SK-N-SH (cell line): Measurements from ENCODE around the gene DPF1. TPM values are rescaled to one million over a fixed set of nuclear protein-coding genes. Genes with fewer than 3 reads are reported as not detected.

Experiments used
- CTCF ChIA-PET: fragments of 300-600, 350-600 bp; formaldehyde crosslinking; extraction: SDS; loops from one replicate; lab custom pipeline; 2021; lab: Yijun Ruan, JAX
- POLR2A ChIA-PET: fragments of 350-600 bp; sonication (Branson Sonifier 250); formaldehyde crosslinking; extraction: SDS; loops from one replicate; lab custom pipeline; 2020; ENCODE audit warnings: antibody characterized with exemption, inconsistent platforms; lab: Yijun Ruan, JAX
- DNase-seq: peaks from one replicate; pipeline ENCODE4 v3.0.0; 2012
- H2AFZ ChIP-seq: fragments of 200-600 bp; sonication (generic); 2 replicates; pipeline ENCODE4 v1.8.1; 2016; ENCODE audit warnings: antibody characterized with exemption, mild to moderate bottlenecking, low read depth
- H3F3A ChIP-seq: fragments of 200-600 bp; sonication (generic); replicated peaks from 2 replicates; pipeline ENCODE3; 2016; ENCODE audit warnings: antibody characterized with exemption, mild to moderate bottlenecking; ENCODE audit not compliant: insufficient read depth
- H3K27ac ChIP-seq, 2 experiments: fragments of 200-500 bp in 1 of 2; fragments of 200-600 bp in 1 of 2; sonication (Bioruptor generic) in 1 of 2; sonication (generic), shearing (Covaris generic) in 1 of 2; 2 replicates each; pipeline versions ENCODE4 v1.5.1 to v1.6.1; 2014 to 2016; ENCODE audit warnings: low read depth in 2 of 2, inconsistent platforms in 1 of 2, low read length in 1 of 2, mild to moderate bottlenecking in 1 of 2, mixed read lengths in 1 of 2
- H3K27me3 ChIP-seq: fragments of 200-600 bp; sonication (generic), shearing (Covaris generic); 2 replicates; pipeline ENCODE4 v1.6.1; 2016; ENCODE audit warnings: mixed run types; ENCODE audit not compliant: insufficient read depth
- H3K36me3 ChIP-seq, 2 experiments: fragments of 200-500 bp in 1 of 2; fragments of 200-600 bp in 1 of 2; sonication (Bioruptor generic) in 1 of 2; sonication (generic) in 1 of 2; replicated peaks in 1 of 2; 2 replicates each; pipeline versions ENCODE3 to v1.5.1; 2014 to 2016; ENCODE audit warnings: low read length in 1 of 2, mild to moderate bottlenecking in 1 of 2; ENCODE audit not compliant: insufficient read depth in 2 of 2, control insufficient read depth in 1 of 2
- H3K4me1 ChIP-seq, 2 experiments: fragments of 200-500 bp in 1 of 2; fragments of 200-600 bp in 1 of 2; sonication (Bioruptor generic) in 1 of 2; sonication (generic), shearing (Covaris generic) in 1 of 2; 2 replicates each; pipeline versions ENCODE4 v1.5.1 to v1.6.1; 2014 to 2016; ENCODE audit warnings: low read depth in 1 of 2, low read length in 1 of 2, mixed run types in 1 of 2; ENCODE audit not compliant: insufficient read depth in 2 of 2, control insufficient read depth in 1 of 2
- H3K4me2 ChIP-seq: fragments of 200-600 bp; sonication (generic), shearing (Covaris generic); 2 replicates; pipeline ENCODE4 v1.6.1; 2017; ENCODE audit warnings: mixed run types
- H3K4me3 ChIP-seq, 2 experiments: fragments of 200-500 bp in 1 of 2; fragments of 200-600 bp in 1 of 2; sonication (Bioruptor generic) in 1 of 2; sonication (generic), shearing (Covaris generic) in 1 of 2; 2 replicates each; pipeline versions ENCODE4 v1.5.1 to v1.8.1; 2014 to 2016; ENCODE audit warnings: low read depth in 2 of 2, inconsistent platforms in 1 of 2, low read length in 1 of 2, mild to moderate bottlenecking in 1 of 2, mixed read lengths in 1 of 2, moderate library complexity in 1 of 2
- H3K79me2 ChIP-seq: fragments of 200-600 bp; sonication (generic); 2 replicates; pipeline ENCODE4 v1.8.1; 2017; ENCODE audit warnings: mild to moderate bottlenecking; ENCODE audit not compliant: insufficient read depth
- H3K9ac ChIP-seq: fragments of 200-600 bp; sonication (generic); 2 replicates; pipeline ENCODE4 v1.6.1; 2017; ENCODE audit warnings: mixed run types
- H3K9me2 ChIP-seq: fragments of 200-600 bp; sonication (generic); 2 replicates; pipeline ENCODE4 v1.6.1; 2017; ENCODE audit warnings: mixed run types
- H3K9me3 ChIP-seq: fragments of 200-600 bp; sonication (generic); 2 replicates; pipeline ENCODE4 v1.6.1; 2017; ENCODE audit warnings: mixed run types, mild to moderate bottlenecking, moderate library complexity
- H4K20me1 ChIP-seq: fragments of 200-600 bp; sonication (generic); 2 replicates; pipeline ENCODE4 v1.6.1; 2017; ENCODE audit warnings: mild to moderate bottlenecking, mixed run types; ENCODE audit not compliant: insufficient read depth
- CHD2 ChIP-seq: fragments of 150-350 bp; IDR thresholded peaks from 2 replicates; pipeline ENCODE4 v1.6.1; 2018; ENCODE audit warnings: low read length; ENCODE audit not compliant: partially characterized antibody
- EP300 ChIP-seq, 2 experiments: IDR thresholded peaks; 2 replicates each; pipeline versions ENCODE4 v1.4.0 to v1.6.1; 2012; ENCODE audit warnings: borderline replicate concordance in 1 of 2, low read depth in 1 of 2, low read length in 1 of 2
- FOSL2 ChIP-seq: IDR thresholded peaks from 2 replicates; pipeline ENCODE4 v1.4.0; 2012; ENCODE audit warnings: low read depth, mild to moderate bottlenecking, moderate library complexity, borderline replicate concordance
- FOXJ3 ChIP-seq: sonication (generic); formaldehyde crosslinking; IDR thresholded peaks from 2 replicates; pipeline ENCODE4 v1.5.1; 2020; ENCODE audit warnings: mild to moderate bottlenecking, missing genetic modification reagents
- FOXM1 ChIP-seq: IDR thresholded peaks from 2 replicates; pipeline ENCODE4 v1.4.0; 2012; ENCODE audit warnings: low read depth, mild to moderate bottlenecking
- GABPA ChIP-seq: IDR thresholded peaks from 2 replicates; pipeline ENCODE4 v1.4.0; 2012; ENCODE audit warnings: low read depth, mild to moderate bottlenecking
- NFIC ChIP-seq: IDR thresholded peaks from 2 replicates; pipeline ENCODE4 v1.4.0; 2012; ENCODE audit warnings: borderline replicate concordance
- PBX3 ChIP-seq: IDR thresholded peaks from 2 replicates; pipeline ENCODE4; 2012
- POLR2AphosphoS5 ChIP-seq: IDR thresholded peaks from 2 replicates; pipeline ENCODE4 v1.6.1; 2012; ENCODE audit warnings: low read depth, low read length
- RCOR1 ChIP-seq: fragments of 150-350 bp; IDR thresholded peaks from 2 replicates; pipeline ENCODE4 v1.6.1; 2017; ENCODE audit warnings: antibody characterized with exemption, low read length
- REST ChIP-seq: IDR thresholded peaks from 2 replicates; pipeline ENCODE4 v1.6.1; 2012; ENCODE audit warnings: mild to moderate bottlenecking, low read depth, low read length, moderate library complexity
- SIN3A ChIP-seq: IDR thresholded peaks from 2 replicates; pipeline ENCODE4 v1.6.1; 2012; ENCODE audit warnings: low read depth, mild to moderate bottlenecking, low read length, moderate library complexity, borderline replicate concordance
- TAF1 ChIP-seq: IDR thresholded peaks from 2 replicates; pipeline ENCODE4 v1.6.1; 2012; ENCODE audit warnings: low read depth, mild to moderate bottlenecking, low read length, moderate library complexity, borderline replicate concordance
- TEAD4 ChIP-seq: IDR thresholded peaks from 2 replicates; pipeline ENCODE4 v1.4.0; 2012; ENCODE audit warnings: mild to moderate bottlenecking, borderline replicate concordance; ENCODE audit not compliant: insufficient read depth
- YY1 ChIP-seq: IDR thresholded peaks from 2 replicates; pipeline ENCODE4 v1.4.0; 2012; ENCODE audit warnings: low read depth, mild to moderate bottlenecking
- WGBS: methylation state at CpG from one replicate; pipeline ENCODE4 v1.1.6; 2017; ENCODE audit warnings: low lambda C conversion rate; 5-methylcytosine and 5-hydroxymethylcytosine counted together
- polyA plus RNA-seq, 3 experiments: library from polyadenylated mRNA; depleted of rRNA; stranded (reverse); fragments of >200 nt; gene quantifications; 2 replicates each; pipeline ENCODE4 v1.2.3, GENCODE V29; 2012
- TF ChIP-seq, protein P1 (sequence below): fragments of 150-350 bp; IDR thresholded peaks from 2 replicates; pipeline ENCODE4 v1.6.1; 2016; ENCODE audit warnings: mild to moderate bottlenecking, low read depth, low read length
- TF ChIP-seq, protein P2 (sequence below): fragments of 200-600 bp; sonication (generic); IDR thresholded peaks from 2 replicates; pipeline ENCODE4 v1.6.1; 2017; ENCODE audit warnings: antibody characterized with exemption, mild to moderate bottlenecking, moderate library complexity
- TF ChIP-seq, protein P3 (sequence below): IDR thresholded peaks from 2 replicates; pipeline ENCODE4 v1.4.0; 2012; ENCODE audit warnings: low read depth, borderline replicate concordance

Gene DPF1
- polyA plus RNA-seq, 1 of the 3 experiments (the other 2 are of a cell fraction) = 4.8 TPM

GRCh38 chr19:38208571-38208970, 15.5 kb downstream of the DPF1 start:
- TF ChIP-seq FOSL2 = no peak
- no peak for TF ChIP-seq SIN3A
- TF ChIP-seq FOXJ3 (CRISPR knock-in tag) = no peak
- no peak for TF ChIP-seq EP300 (IDR thresholded peaks at IDR 0.05; ENCODE audit: borderline replicate concordance in 1 of 2, low read depth in 1 of 2, low read length in 1 of 2)
- TF ChIP-seq, protein P1, sequence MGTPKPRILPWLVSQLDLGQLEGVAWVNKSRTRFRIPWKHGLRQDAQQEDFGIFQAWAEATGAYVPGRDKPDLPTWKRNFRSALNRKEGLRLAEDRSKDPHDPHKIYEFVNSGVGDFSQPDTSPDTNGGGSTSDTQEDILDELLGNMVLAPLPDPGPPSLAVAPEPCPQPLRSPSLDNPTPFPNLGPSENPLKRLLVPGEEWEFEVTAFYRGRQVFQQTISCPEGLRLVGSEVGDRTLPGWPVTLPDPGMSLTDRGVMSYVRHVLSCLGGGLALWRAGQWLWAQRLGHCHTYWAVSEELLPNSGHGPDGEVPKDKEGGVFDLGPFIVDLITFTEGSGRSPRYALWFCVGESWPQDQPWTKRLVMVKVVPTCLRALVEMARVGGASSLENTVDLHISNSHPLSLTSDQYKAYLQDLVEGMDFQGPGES = no peak
- no peak for TF ChIP-seq PBX3
- no peak for TF ChIP-seq TEAD4
- no peak for TF ChIP-seq CHD2
- TF ChIP-seq FOXM1 = no peak
- no peak for TF ChIP-seq GABPA
- no peak for TF ChIP-seq REST
- TF ChIP-seq NFIC = no peak
- no peak for TF ChIP-seq POLR2AphosphoS5
- TF ChIP-seq, protein P2, sequence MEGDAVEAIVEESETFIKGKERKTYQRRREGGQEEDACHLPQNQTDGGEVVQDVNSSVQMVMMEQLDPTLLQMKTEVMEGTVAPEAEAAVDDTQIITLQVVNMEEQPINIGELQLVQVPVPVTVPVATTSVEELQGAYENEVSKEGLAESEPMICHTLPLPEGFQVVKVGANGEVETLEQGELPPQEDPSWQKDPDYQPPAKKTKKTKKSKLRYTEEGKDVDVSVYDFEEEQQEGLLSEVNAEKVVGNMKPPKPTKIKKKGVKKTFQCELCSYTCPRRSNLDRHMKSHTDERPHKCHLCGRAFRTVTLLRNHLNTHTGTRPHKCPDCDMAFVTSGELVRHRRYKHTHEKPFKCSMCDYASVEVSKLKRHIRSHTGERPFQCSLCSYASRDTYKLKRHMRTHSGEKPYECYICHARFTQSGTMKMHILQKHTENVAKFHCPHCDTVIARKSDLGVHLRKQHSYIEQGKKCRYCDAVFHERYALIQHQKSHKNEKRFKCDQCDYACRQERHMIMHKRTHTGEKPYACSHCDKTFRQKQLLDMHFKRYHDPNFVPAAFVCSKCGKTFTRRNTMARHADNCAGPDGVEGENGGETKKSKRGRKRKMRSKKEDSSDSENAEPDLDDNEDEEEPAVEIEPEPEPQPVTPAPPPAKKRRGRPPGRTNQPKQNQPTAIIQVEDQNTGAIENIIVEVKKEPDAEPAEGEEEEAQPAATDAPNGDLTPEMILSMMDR = no peak
- TF ChIP-seq RCOR1 = no peak
- TF ChIP-seq, protein P3, sequence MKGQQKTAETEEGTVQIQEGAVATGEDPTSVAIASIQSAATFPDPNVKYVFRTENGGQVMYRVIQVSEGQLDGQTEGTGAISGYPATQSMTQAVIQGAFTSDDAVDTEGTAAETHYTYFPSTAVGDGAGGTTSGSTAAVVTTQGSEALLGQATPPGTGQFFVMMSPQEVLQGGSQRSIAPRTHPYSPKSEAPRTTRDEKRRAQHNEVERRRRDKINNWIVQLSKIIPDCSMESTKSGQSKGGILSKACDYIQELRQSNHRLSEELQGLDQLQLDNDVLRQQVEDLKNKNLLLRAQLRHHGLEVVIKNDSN = no peak
- TF ChIP-seq TAF1 = no peak
- TF ChIP-seq YY1 = no peak
- no peaks in the 10 kb centered on the region for H3K9me2 ChIP-seq
- H3K27ac ChIP-seq = no peak overlapping the region
- no peaks in the 10 kb centered on the region for H3K79me2 ChIP-seq
- H3K27me3 ChIP-seq = no peaks in the 10 kb centered on the region
- H3F3A ChIP-seq = peaks cover 5% of the 10 kb centered on the region
- no peak overlapping the region for H3K4me3 ChIP-seq
- 93% methylated on average over 3 of the region's 3 CpGs for WGBS
- no peaks in the 10 kb centered on the region for H4K20me1 ChIP-seq
- H3K4me1 ChIP-seq = peaks cover 4 to 22% of the 10 kb centered on the region in 2 experiments; a peak in 1 of 4 replicates
- H3K4me2 ChIP-seq = no peak overlapping the region
- no peak for DNase-seq
- H3K36me3 ChIP-seq = peaks cover 4 to 11% of the 10 kb centered on the region in 2 experiments
- ChIA-PET CTCF (no interaction called here), POLR2A (no interaction called here)
- H3K9me3 ChIP-seq = no peaks in the 10 kb centered on the region
- H2AFZ ChIP-seq = no peak overlapping the region
- H3K9ac ChIP-seq = no peak overlapping the region
